Lung (tissue), 12 donors: ENCODE results near the gene C21orf91. TPM values are rescaled to one million over a fixed set of nuclear protein-coding genes. Genes with fewer than 3 reads are reported as not detected.

ENCODE experiments used
- ATAC-seq: fragments of 200-7000 bp; cut with Tn5 transposase; one replicate; pipeline ENCODE4 v1.9.1; 2020; ENCODE audit warnings: moderate number of reproducible peaks; ENCODE audit not compliant: insufficient read depth, low FRiP score
- DNase-seq, 3 donors: peaks; one replicate each; pipeline ENCODE4 v3.0.0-alpha.2; 2013 to 2017
- H3K27ac ChIP-seq, 2 donors: one replicate each; pipeline ENCODE4 v1.5.1; 2013; ENCODE audit warnings: mild to moderate bottlenecking in 2 of 2, moderate library complexity in 2 of 2, control low read depth in 1 of 2, inconsistent platforms in 1 of 2, low read depth in 1 of 2, low read length in 1 of 2
- H3K27me3 ChIP-seq, 3 donors: one replicate each; pipeline ENCODE4 v1.5.1; 2013; ENCODE audit warnings: low read length in 2 of 3; ENCODE audit not compliant: control insufficient read depth in 3 of 3, insufficient read depth in 3 of 3
- H3K36me3 ChIP-seq, 4 donors: one replicate each; pipeline ENCODE4 v1.5.1; 2013; ENCODE audit warnings: low read length in 4 of 4, mild to moderate bottlenecking in 1 of 4, moderate library complexity in 1 of 4; ENCODE audit not compliant: control insufficient read depth in 4 of 4, insufficient read depth in 4 of 4
- H3K4me1 ChIP-seq, 5 donors: one replicate each; pipeline ENCODE4 v1.5.1; 2013; ENCODE audit warnings: low read length in 5 of 5, mild to moderate bottlenecking in 2 of 5, moderate library complexity in 1 of 5; ENCODE audit not compliant: control insufficient read depth in 5 of 5, insufficient read depth in 5 of 5
- H3K4me3 ChIP-seq: one replicate; pipeline ENCODE4 v1.5.1; 2013; ENCODE audit warnings: mild to moderate bottlenecking, control low read depth, moderate library complexity
- H3K9ac ChIP-seq, 2 donors: one replicate each; pipeline ENCODE4 v1.5.1; 2013; ENCODE audit warnings: low read length in 2 of 2, control low read depth in 1 of 2; ENCODE audit not compliant: insufficient read depth in 1 of 2
- H3K9me3 ChIP-seq, 4 donors: one replicate each; pipeline ENCODE4 v1.5.1; 2013; ENCODE audit warnings: low read length in 3 of 4, mild to moderate bottlenecking in 1 of 4, moderate library complexity in 1 of 4; ENCODE audit not compliant: control insufficient read depth in 4 of 4, insufficient read depth in 3 of 4
- WGBS, 2 donors: extraction: QIAGEN DNeasy Blood & Tissue Kit; methylation state at CpG; one replicate each; pipeline ENCODE4 v1.1.7; 2013; 5-methylcytosine and 5-hydroxymethylcytosine counted together
- polyA plus RNA-seq, 2 donors: library from polyadenylated mRNA; stranded (reverse); fragments of 200-250 nt; gene quantifications; one replicate each; pipeline ENCODE4 v1.2.1, GENCODE V29; 2013
- total RNA-seq, 2 donors: library from RNA; depleted of rRNA in 1 of 2; stranded (reverse); fragments of >200 nt in 1 of 2; gene quantifications; one replicate each; pipeline ENCODE4 v1.2.1, GENCODE V29; 2014 to 2021
- TF ChIP-seq, protein P1 (sequence below): IDR thresholded peaks from 2 replicates; pipeline ENCODE4 v1.5.1; 2012; ENCODE audit warnings: mild to moderate bottlenecking; ENCODE audit errors: control extremely low read depth, extremely low read depth
- donor health status: control.
- donor health status: control.
- donor health status: Bipolar disorder and iron deficiency.
- donor health status: healthy.
- donor health status: DM: yes; HTN: yes; CAD: no.

The C21orf91 gene
- total and polyA plus RNA-seq, 4 donors, result 2.8 to 19.0 (median 10.2) TPM

DNA sequence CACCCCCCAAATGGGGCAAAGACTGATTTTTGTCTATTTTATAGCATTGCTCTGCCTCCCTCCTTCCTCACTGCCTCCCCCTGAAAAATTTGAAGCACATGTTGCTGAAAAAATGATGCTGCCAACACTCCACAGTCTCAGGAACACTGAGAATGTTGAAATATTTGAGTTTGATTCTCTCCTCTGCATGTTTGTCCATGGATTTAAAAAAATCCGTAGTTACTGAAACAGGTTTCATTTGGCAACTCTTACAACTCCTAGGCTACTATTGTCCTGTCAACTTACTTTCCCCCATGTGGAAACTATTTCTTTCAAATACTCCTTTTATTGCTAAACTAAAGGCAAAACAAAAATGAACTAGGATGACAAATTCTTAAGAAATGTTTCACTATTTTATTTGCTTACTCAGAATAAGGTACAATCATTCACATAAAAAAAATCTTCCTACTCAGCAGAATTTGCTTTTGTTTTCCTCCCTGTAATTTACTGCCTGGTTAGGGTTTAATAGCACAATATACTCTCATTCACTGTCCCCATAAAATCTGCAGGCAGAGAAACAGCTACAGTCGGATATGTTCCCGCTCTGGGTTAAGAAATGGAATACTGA is 50.2 kb downstream of the C21orf91 start:
- ATAC-seq (no peak), DNase-seq (no peak)
- Histone ChIP-seq H3K27me3 (no peaks in the 10 kb centered on the region), H3K27ac (no peak overlapping the region), H3K36me3 (no peaks in the 10 kb centered on the region), H3K4me1 (no peaks in the 10 kb centered on the region), H3K4me3 (no peak overlapping the region), H3K9me3 (no peaks in the 10 kb centered on the region), H3K9ac (no peak overlapping the region)
- TF ChIP-seq, protein P1, sequence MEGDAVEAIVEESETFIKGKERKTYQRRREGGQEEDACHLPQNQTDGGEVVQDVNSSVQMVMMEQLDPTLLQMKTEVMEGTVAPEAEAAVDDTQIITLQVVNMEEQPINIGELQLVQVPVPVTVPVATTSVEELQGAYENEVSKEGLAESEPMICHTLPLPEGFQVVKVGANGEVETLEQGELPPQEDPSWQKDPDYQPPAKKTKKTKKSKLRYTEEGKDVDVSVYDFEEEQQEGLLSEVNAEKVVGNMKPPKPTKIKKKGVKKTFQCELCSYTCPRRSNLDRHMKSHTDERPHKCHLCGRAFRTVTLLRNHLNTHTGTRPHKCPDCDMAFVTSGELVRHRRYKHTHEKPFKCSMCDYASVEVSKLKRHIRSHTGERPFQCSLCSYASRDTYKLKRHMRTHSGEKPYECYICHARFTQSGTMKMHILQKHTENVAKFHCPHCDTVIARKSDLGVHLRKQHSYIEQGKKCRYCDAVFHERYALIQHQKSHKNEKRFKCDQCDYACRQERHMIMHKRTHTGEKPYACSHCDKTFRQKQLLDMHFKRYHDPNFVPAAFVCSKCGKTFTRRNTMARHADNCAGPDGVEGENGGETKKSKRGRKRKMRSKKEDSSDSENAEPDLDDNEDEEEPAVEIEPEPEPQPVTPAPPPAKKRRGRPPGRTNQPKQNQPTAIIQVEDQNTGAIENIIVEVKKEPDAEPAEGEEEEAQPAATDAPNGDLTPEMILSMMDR, result no peak
- 86 to 91% methylated on average over 3 of the region's 3 CpGs for WGBS, 2 donors

DNA sequence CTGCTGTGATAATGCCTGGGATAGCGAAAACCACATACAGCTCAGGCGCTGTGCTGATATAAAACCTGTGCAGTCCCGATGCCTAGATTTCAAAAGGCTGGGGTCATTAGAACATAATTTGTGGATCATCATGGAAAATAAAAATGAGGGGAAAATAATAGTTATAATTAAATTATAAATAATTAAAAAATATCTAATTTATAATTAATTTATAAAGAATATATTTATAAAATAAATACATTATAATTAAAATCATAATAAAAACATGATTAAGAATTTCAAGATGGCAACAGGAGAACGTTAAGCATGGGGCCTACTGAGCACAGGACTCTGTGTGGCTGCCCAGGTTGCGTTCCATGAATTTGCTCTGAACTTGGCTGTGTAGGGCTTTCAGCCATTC is 53.9 kb downstream of the C21orf91 start:
- WGBS, 2 donors, result 98 to 100% methylated on average over 5 of the region's 5 CpGs
- Histone ChIP-seq H3K27ac (no peak overlapping the region), H3K36me3 (no peaks in the 10 kb centered on the region), H3K4me3 (no peak overlapping the region), H3K9me3 (no peaks in the 10 kb centered on the region), H3K9ac (no peak overlapping the region), H3K27me3 (no peaks in the 10 kb centered on the region), H3K4me1 (peaks cover 0 to 1% (median 0%) of the 10 kb centered on the region in 5 donors)
- DNase-seq (no peak), ATAC-seq (no peak)
- TF ChIP-seq, protein P1, result no peak

DNA sequence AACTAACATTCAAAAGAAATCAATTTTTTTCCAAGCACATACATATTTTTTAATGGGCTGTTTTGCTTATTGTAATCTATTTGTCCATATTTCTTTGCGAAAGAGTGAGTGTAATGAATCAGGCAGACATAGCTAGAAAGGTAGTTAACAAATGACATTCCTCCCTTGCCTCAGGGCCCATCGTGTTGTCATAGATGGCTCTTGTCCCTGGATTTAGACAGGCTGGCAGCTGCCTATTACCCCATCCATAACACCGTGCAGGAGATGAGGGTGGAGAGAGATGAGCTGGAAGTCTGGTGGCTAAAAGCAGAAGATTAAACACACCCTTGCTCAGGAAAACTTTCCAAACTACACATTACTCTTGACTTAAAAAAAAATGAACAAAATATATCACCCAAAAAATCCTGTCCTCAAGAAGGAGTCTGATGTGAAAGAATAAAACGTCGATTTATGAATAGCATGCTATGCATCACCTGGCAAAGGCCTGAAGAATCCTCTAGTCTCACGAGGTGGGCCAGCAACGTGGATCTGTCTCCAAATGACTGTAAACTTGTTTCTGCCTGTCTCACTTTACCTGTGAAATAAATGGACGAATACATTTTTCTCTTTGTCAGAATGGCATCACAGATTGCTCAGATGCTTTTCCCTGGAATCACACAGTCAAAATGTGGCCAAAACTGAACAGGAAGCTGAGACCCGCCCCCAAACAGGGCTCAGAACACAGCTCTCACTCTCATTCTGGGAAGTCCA is 55.7 kb downstream of the C21orf91 start:
- H3K9ac ChIP-seq, result no peak overlapping the region
- no peak overlapping the region for H3K4me3 ChIP-seq
- peaks cover 0 to 1% (median 0%) of the 10 kb centered on the region in 5 donors for H3K4me1 ChIP-seq
- H3K27me3 ChIP-seq, result no peaks in the 10 kb centered on the region
- no peak overlapping the region for H3K27ac ChIP-seq
- no peaks in the 10 kb centered on the region for H3K36me3 ChIP-seq
- TF ChIP-seq, protein P1, result no peak
- no peak for DNase-seq
- no peaks in the 10 kb centered on the region for H3K9me3 ChIP-seq
- 89 to 93% methylated on average over 9 of the region's 9 CpGs for WGBS, 2 donors
- ATAC-seq, result no peak
